IMR-90 (cell line): ENCODE results near the gene BANP.
"Not testable (repeated sequence)": the region's sequence is repeated elsewhere in the genome, so short reads cannot be mapped to it uniquely, and the experiment has no call there.

Experiments
- BHLHE40 ChIP-seq: fragments of 150-350 bp; IDR thresholded peaks from 2 replicates; pipeline ENCODE4 v1.6.1; 2016; ENCODE audit warnings: mild to moderate bottlenecking, low read depth, low read length
- CEBPB ChIP-seq: IDR thresholded peaks from 2 replicates; pipeline ENCODE4 v1.6.1; 2012; ENCODE audit warnings: low read depth, low read length, improper control_type of control experiment
- CHD1 ChIP-seq: IDR thresholded peaks from 2 replicates; pipeline ENCODE4 v1.6.1; 2012; ENCODE audit warnings: low read depth, low read length, improper control_type of control experiment
- FOS ChIP-seq: fragments of 150-350 bp; IDR thresholded peaks from 2 replicates; pipeline ENCODE4 v1.6.1; 2016; ENCODE audit warnings: low read depth, low read length
- MAFK ChIP-seq: IDR thresholded peaks from 2 replicates; pipeline ENCODE4 v1.6.1; 2012; ENCODE audit warnings: low read depth, low read length, improper control_type of control experiment
- MXI1 ChIP-seq: IDR thresholded peaks from 2 replicates; pipeline ENCODE4 v1.6.1; 2012; ENCODE audit warnings: low read depth, mild to moderate bottlenecking, low read length, moderate library complexity, borderline replicate concordance
- POLR2A ChIP-seq: IDR thresholded peaks from 2 replicates; pipeline ENCODE4 v1.6.1; 2012; ENCODE audit warnings: mild to moderate bottlenecking, low read depth, low read length
- RAD21 ChIP-seq: IDR thresholded peaks from 2 replicates; pipeline ENCODE4 v1.6.1; 2012; ENCODE audit warnings: low read length, improper control_type of control experiment
- RCOR1 ChIP-seq: IDR thresholded peaks from 2 replicates; pipeline ENCODE4 v1.6.1; 2012; ENCODE audit warnings: mild to moderate bottlenecking, low read length, improper control_type of control experiment; ENCODE audit not compliant: insufficient replicate concordance
- SMC3 ChIP-seq: fragments of 150-350 bp; IDR thresholded peaks from 2 replicates; pipeline ENCODE4 v1.6.1; 2016; ENCODE audit warnings: low read depth, mild to moderate bottlenecking, antibody characterized with exemption, low read length, moderate library complexity
- TF ChIP-seq, protein P1 (sequence below): conservative IDR thresholded peaks from 2 replicates; pipeline ENCODE4 v1.5.1; 2012; ENCODE audit warnings: mild to moderate bottlenecking, low read depth, low read length, improper control_type of control experiment
- TF ChIP-seq, protein P2 (sequence below): fragments of 150-350 bp; IDR thresholded peaks from 2 replicates; pipeline ENCODE4 v1.6.1; 2017; ENCODE audit warnings: mild to moderate bottlenecking, antibody characterized with exemption, low read length, low read depth

DNA sequence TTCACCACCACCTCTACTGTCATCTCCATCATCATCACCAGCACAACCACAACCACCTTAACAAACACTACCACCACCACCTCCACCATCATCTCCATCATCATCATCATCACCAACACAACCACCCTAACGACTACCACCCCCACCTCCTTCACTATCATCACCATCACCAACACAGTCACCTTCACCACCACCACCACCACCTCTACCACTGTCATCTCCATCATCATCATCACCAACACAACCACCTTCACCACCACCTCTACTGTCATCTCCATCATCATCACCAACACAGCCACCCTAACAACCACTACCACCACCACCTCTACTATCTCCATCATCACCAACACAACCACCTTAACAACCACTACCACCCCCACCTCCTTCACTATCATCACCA, 102.2 kb downstream of the BANP start:
- not testable (repeated sequence) for TF ChIP-seq SMC3, POLR2A, MXI1, RAD21, RCOR1, MAFK, BHLHE40, FOS, CHD1, CEBPB
- TF ChIP-seq, protein P1, sequence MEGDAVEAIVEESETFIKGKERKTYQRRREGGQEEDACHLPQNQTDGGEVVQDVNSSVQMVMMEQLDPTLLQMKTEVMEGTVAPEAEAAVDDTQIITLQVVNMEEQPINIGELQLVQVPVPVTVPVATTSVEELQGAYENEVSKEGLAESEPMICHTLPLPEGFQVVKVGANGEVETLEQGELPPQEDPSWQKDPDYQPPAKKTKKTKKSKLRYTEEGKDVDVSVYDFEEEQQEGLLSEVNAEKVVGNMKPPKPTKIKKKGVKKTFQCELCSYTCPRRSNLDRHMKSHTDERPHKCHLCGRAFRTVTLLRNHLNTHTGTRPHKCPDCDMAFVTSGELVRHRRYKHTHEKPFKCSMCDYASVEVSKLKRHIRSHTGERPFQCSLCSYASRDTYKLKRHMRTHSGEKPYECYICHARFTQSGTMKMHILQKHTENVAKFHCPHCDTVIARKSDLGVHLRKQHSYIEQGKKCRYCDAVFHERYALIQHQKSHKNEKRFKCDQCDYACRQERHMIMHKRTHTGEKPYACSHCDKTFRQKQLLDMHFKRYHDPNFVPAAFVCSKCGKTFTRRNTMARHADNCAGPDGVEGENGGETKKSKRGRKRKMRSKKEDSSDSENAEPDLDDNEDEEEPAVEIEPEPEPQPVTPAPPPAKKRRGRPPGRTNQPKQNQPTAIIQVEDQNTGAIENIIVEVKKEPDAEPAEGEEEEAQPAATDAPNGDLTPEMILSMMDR, result not testable (repeated sequence)
- TF ChIP-seq, protein P2, sequence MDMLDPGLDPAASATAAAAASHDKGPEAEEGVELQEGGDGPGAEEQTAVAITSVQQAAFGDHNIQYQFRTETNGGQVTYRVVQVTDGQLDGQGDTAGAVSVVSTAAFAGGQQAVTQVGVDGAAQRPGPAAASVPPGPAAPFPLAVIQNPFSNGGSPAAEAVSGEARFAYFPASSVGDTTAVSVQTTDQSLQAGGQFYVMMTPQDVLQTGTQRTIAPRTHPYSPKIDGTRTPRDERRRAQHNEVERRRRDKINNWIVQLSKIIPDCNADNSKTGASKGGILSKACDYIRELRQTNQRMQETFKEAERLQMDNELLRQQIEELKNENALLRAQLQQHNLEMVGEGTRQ, result not testable (repeated sequence)
